Transverse colon (tissue), 4 donors: Measurements from ENCODE around the gene TBC1D20. TPM values are rescaled to one million over a fixed set of nuclear protein-coding genes. Genes with fewer than 3 reads are reported as not detected.

Experiments
- DNase-seq: peaks from one replicate; pipeline ENCODE4 v3.0.0-alpha.2; 2019
- H3K27ac ChIP-seq, 4 donors: fragments of 200-600 bp; sonication (generic); 2 replicates each; pipeline ENCODE4 v1.5.1; 2016 to 2018; ENCODE audit warnings: inconsistent platforms in 4 of 4
- H3K27me3 ChIP-seq: fragments of 200-600 bp; sonication (generic); 2 replicates; pipeline ENCODE4 v1.5.1; 2017; ENCODE audit warnings: inconsistent platforms
- H3K36me3 ChIP-seq, 4 donors: fragments of 200-600 bp; sonication (generic); 2 replicates each; pipeline ENCODE4 v1.5.1; 2017 to 2019; ENCODE audit warnings: inconsistent platforms in 4 of 4
- H3K4me1 ChIP-seq, 4 donors: fragments of 200-600 bp; sonication (generic); 2 replicates each; pipeline ENCODE4 v1.5.1; 2017 to 2020; ENCODE audit warnings: inconsistent platforms in 4 of 4
- H3K4me3 ChIP-seq, 4 donors: fragments of 200-600 bp; sonication (generic); 1 replicate in 1 of 4; 2 replicates in 3 of 4; pipeline versions ENCODE4 v1.5.1 to v1.6.1; 2017 to 2019; ENCODE audit warnings: inconsistent platforms in 4 of 4
- H3K9me3 ChIP-seq, 2 donors: fragments of 200-600 bp; sonication (generic); 2 replicates each; pipeline ENCODE4 v1.5.1; 2017 to 2019; ENCODE audit warnings: inconsistent platforms in 2 of 2
- CTCF ChIP-seq, 5 experiments: fragments of 200-600 bp in 3 of 5; fragments of 450-650 bp in 2 of 5; sonication (generic) in 3 of 5; IDR thresholded peaks; 1 replicate in 2 of 5; 2 replicates in 3 of 5; pipeline ENCODE4 v1.5.1; 2016 to 2017; ENCODE audit warnings: antibody characterized with exemption in 5 of 5, inconsistent platforms in 3 of 5, mild to moderate bottlenecking in 2 of 5, moderate library complexity in 1 of 5
- EP300 ChIP-seq: sonication (generic); formaldehyde crosslinking; IDR thresholded peaks from one replicate; pipeline ENCODE4 v1.6.1; 2017; ENCODE audit warnings: antibody characterized with exemption, low read depth
- POLR2A ChIP-seq: fragments of 450-650 bp; IDR thresholded peaks from one replicate; pipeline ENCODE4 v1.6.1; 2016; ENCODE audit warnings: antibody characterized with exemption, mild to moderate bottlenecking, moderate library complexity
- POLR2AphosphoS5 ChIP-seq, 3 donors: sonication (generic); formaldehyde crosslinking; IDR thresholded peaks; one replicate each; pipeline ENCODE4 v1.6.1; 2016; ENCODE audit warnings: antibody characterized with exemption in 3 of 3
- WGBS, 2 donors: methylation state at CpG; one replicate each; pipeline ENCODE4 v1.1.5; 2018; ENCODE audit warnings: low coverage in 1 of 2; 5-methylcytosine and 5-hydroxymethylcytosine counted together
- in situ Hi-C, 4 donors: fragments of 200-750 bp; cut with MboI; loops; one replicate each; pipeline versions ENCODE4 v1.15.0 to v1.15.1; 2017; ENCODE audit warnings: low sequenced_read_pairs in 3 of 4, low pct_ligation_motif_present in 1 of 4, low pct_unique_long_range_greater_than_20kb in 1 of 4
- intact Hi-C: fragments of 100-400 bp; cut with DNase I; formaldehyde crosslinking; loops from one replicate; pipeline ENCODE4 v1.15.1; 2023; ENCODE audit warnings: low total_unique reads
- total RNA-seq, 4 donors: library from RNA; depleted of rRNA; stranded (reverse); fragments of >200 nt; gene quantifications; one replicate each; pipeline ENCODE4 v1.1.0, GENCODE V29; 2016

The TBC1D20 gene
- total RNA-seq, 4 donors from 2014 or later: 29.1 to 65.5 (median 36.9) TPM

GRCh38 chr20:434661-435419, 27.5 kb downstream of the TBC1D20 start:
- no peak overlapping the region for H3K27ac ChIP-seq
- WGBS, 2 donors: 83 to 86% methylated on average over 11 to 16 of the region's 16 CpGs
- peaks cover 0 to 13% (median 0%) of the 10 kb centered on the region in 4 donors for H3K4me1 ChIP-seq
- in situ Hi-C loops: no loop called here
- intact Hi-C loops: no loop called here
- no peak for TF ChIP-seq EP300
- TF ChIP-seq POLR2A: no peak
- no peak for TF ChIP-seq POLR2AphosphoS5 (IDR thresholded peaks at IDR 0.05)
- TF ChIP-seq CTCF (IDR thresholded peaks at IDR 0.05): no peak
- no peaks in the 10 kb centered on the region for H3K27me3 ChIP-seq
- peaks cover 0 to 11% (median under 1%) of the 10 kb centered on the region in 4 donors for H3K36me3 ChIP-seq
- no peaks in the 10 kb centered on the region for H3K9me3 ChIP-seq
- no peak overlapping the region for H3K4me3 ChIP-seq
- DNase-seq: no peak

- in situ Hi-C loops: no loop called here
- no peak for TF ChIP-seq EP300
- Histone ChIP-seq H3K4me3 (no peak overlapping the region), H3K9me3 (no peaks in the 10 kb centered on the region), H3K4me1 (peaks cover 0 to 13% (median 0%) of the 10 kb centered on the region in 4 donors), H3K36me3 (peaks cover 0 to 9% (median 0%) of the 10 kb centered on the region in 4 donors), H3K27ac (no peak overlapping the region), H3K27me3 (no peaks in the 10 kb centered on the region)
- 68 to 75% methylated on average over 5 to 11 of the region's 11 CpGs for WGBS, 2 donors
- intact Hi-C loops: no loop called here
- no peak for DNase-seq
Observed at GRCh38 chr20:434221-434620, 28.1 kb downstream of the TBC1D20 start.

- Histone ChIP-seq H3K27ac (no peak overlapping the region), H3K4me3 (no peak overlapping the region), H3K36me3 (peaks cover 0 to 6% (median under 1%) of the 10 kb centered on the region in 4 donors), H3K9me3 (no peaks in the 10 kb centered on the region), H3K4me1 (peaks cover 0 to 10% (median 0%) of the 10 kb centered on the region in 4 donors), H3K27me3 (no peaks in the 10 kb centered on the region)
- no peak for DNase-seq
- in situ Hi-C loops (no loop called here), intact Hi-C loops (no loop called here)
- TF ChIP-seq POLR2AphosphoS5 (IDR thresholded peaks at IDR 0.05) (no peak), POLR2A (no peak), EP300 (no peak), CTCF (IDR thresholded peaks at IDR 0.05) (no peak)
- 73 to 77% methylated on average over 7 to 12 of the region's 12 CpGs for WGBS, 2 donors
Observed at GRCh38 chr20:433300-433975, 28.9 kb downstream of the TBC1D20 start.

- Histone ChIP-seq H3K27me3 (no peaks in the 10 kb centered on the region), H3K4me3 (no peak overlapping the region), H3K36me3 (peaks cover 0 to 4% (median 0%) of the 10 kb centered on the region in 4 donors), H3K9me3 (no peaks in the 10 kb centered on the region), H3K4me1 (peaks cover 0 to 3% (median 0%) of the 10 kb centered on the region in 4 donors), H3K27ac (no peak overlapping the region)
- WGBS, 2 donors: 83% methylated on average over 11 of the region's 11 CpGs; no CpG with 5 or more reads in 1 of the 2 donors
- intact Hi-C loops: no loop called here
- in situ Hi-C loops: no loop called here
- TF ChIP-seq POLR2A (no peak), CTCF (IDR thresholded peaks at IDR 0.05) (no peak), EP300 (no peak), POLR2AphosphoS5 (IDR thresholded peaks at IDR 0.05) (no peak)
- DNase-seq: no peak
Observed at GRCh38 chr20:432677-433299, 29.5 kb downstream of the TBC1D20 start.
